ENCODE measurements around the gene NR6A1. TPM values are rescaled to one million over a fixed set of nuclear protein-coding genes. Genes with fewer than 3 reads are reported as not detected.

NR6A1 gene
- total RNA-seq, 1 donor from 2014 or later, result 2.0 TPM

DNA sequence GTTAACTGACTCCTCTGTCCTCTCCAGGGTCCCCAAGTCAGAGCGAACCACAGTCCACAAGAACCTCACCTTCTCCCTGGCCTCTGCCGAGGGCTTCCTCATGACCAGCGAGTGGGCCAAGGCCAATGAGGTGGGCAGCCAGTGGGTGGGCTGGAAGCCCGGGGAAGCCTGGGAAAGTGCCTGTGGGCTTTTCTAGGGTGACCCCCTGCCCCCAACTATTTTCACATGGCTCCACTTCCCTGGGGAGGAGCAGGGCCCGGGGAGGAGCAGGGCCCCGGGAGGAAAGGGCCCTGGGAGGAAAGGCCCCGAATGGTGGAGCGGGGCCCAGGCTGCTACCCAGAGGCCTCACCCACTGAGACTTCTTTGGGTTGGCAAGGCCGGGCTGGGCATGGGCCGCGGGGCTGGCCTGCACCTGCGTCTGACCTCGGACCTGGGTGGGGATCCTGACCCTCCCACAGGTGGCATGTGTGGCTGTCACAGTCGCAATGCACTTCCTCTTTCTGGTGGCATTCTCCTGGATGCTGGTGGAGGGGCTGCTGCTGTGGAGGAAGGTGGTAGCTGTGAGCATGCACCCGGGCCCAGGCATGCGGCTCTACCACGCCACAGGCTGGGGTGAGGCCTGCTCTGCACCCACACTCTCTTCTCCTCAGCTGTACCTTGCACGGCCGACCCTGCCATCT lies 302.9 kb downstream of the NR6A1 start:
- no peak for DNase-seq

DNA sequence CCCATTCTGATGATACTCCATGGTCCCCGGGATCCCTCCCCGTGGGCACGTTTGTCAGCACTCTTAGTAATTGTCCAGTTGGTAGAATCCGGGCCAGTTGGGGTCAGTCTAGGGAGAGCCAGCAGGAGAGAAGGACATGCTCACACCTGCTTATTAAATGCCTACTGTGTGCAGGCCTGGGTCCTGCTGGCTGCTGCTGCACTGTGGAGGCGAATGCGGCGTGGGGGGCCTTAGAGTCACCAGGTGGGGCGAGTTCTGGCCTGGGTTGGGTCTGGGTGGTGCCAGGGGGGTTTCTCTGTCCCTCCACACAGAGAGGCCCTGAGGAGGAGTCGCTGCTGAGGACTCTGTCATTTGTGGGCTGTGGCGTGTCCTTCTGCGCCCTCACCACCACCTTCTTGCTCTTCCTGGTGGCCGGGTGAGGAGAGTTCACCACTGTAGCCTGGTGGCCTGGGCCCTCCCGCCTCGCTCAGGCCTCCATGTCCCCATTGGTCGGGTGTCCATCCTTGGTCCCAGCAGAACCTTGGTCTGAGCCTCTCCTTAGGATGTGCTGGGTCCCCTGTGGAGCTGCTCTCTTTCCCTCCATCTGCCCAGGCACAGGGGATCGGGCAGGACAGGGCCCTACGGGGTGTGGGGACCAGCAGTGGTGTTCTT lies 303.6 kb downstream of the NR6A1 start:
- DNase-seq, result no peak

Small RNA genes within 50 kb of the gene (small RNA-seq; reads per million reads assigned to genes)
- gene MIR181A2 (115 reads per million, percentile 96 among the genes with 10 or more reads in this experiment), gene MIR181B2 (157 reads per million, percentile 97 among the genes with 10 or more reads in this experiment), gene RN7SL302P (not detected)

Other genes with a start within 250 kb of the NR6A1 start
- gene OLFML2A, start 5.8 kb upstream of the NR6A1 start, total RNA-seq, result 2.5 TPM
- not detected for gene WDR38, start 82.1 kb upstream of the NR6A1 start, total RNA-seq
- 686 TPM for gene RPL35, start 90.6 kb upstream of the NR6A1 start, total RNA-seq
- 10.1 TPM for gene ARPC5L, start 90.8 kb upstream of the NR6A1 start, total RNA-seq
- gene GOLGA1, start 169.8 kb upstream of the NR6A1 start, total RNA-seq, result 11.5 TPM

Measured in occipital lobe (tissue), 3 donors.